ENCODE measurements around the gene SNAPC1.

DNA sequence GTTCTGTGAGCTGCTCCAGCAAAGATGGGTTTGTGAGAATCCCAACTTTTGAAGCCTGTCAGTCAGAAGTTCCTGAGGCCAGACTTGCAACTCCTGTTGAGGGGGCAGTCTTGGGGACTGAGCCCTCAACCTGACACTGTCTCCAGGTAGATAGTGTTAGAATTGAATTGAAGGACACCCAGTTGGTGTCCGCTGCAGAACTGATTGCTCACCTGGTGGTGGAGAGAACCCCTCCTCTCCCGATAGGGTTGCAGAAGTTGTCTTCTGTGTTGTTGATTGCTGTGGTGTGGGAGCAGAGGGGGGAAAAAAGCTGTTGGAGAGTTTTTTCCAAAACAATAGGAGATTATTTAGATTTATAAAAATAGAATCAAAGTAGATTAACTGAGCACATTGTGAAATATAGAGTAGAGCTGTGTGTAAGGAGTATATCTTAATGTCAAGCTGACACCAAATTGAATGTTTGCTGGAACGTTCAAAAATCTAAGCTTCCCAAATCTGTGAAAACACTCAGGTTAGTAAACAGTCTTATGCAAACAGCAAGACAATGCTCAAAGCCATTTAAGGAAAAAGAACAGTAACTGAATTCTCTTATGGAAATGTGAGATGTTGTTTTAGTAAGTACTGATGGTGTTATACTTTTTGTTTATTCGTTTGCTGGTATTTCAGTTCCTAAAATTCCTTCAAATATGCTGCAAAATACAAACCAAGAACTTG is 48.3 kb upstream of the SNAPC1 start:
- TF ChIP-seq MAX (IDR thresholded peaks at IDR 0.05) = no peak
- TF ChIP-seq, protein P1, sequence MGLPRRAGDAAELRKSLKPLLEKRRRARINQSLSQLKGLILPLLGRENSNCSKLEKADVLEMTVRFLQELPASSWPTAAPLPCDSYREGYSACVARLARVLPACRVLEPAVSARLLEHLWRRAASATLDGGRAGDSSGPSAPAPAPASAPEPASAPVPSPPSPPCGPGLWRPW (IDR thresholded peaks at IDR 0.05) = no peak
- TF ChIP-seq, protein P2, sequence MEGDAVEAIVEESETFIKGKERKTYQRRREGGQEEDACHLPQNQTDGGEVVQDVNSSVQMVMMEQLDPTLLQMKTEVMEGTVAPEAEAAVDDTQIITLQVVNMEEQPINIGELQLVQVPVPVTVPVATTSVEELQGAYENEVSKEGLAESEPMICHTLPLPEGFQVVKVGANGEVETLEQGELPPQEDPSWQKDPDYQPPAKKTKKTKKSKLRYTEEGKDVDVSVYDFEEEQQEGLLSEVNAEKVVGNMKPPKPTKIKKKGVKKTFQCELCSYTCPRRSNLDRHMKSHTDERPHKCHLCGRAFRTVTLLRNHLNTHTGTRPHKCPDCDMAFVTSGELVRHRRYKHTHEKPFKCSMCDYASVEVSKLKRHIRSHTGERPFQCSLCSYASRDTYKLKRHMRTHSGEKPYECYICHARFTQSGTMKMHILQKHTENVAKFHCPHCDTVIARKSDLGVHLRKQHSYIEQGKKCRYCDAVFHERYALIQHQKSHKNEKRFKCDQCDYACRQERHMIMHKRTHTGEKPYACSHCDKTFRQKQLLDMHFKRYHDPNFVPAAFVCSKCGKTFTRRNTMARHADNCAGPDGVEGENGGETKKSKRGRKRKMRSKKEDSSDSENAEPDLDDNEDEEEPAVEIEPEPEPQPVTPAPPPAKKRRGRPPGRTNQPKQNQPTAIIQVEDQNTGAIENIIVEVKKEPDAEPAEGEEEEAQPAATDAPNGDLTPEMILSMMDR (IDR thresholded peaks at IDR 0.05) = no peak
